Activated CD8-positive, alpha-beta memory T cell treated with anti-CD3 and anti-CD28 coated beads for 4 hours (primary cell): ENCODE results near the gene MGAT3.

Source experiments
- DNase-seq, 2 donors: peaks; one replicate each; pipeline ENCODE4 v3.0.0-alpha.2; 2020; ENCODE audit warnings: low read depth in 2 of 2

Gene MGAT3

GRCh38 chr22:39471381-39472141 is 14.7 kb downstream of the MGAT3 start:
- DNase-seq, result no peak

DNA sequence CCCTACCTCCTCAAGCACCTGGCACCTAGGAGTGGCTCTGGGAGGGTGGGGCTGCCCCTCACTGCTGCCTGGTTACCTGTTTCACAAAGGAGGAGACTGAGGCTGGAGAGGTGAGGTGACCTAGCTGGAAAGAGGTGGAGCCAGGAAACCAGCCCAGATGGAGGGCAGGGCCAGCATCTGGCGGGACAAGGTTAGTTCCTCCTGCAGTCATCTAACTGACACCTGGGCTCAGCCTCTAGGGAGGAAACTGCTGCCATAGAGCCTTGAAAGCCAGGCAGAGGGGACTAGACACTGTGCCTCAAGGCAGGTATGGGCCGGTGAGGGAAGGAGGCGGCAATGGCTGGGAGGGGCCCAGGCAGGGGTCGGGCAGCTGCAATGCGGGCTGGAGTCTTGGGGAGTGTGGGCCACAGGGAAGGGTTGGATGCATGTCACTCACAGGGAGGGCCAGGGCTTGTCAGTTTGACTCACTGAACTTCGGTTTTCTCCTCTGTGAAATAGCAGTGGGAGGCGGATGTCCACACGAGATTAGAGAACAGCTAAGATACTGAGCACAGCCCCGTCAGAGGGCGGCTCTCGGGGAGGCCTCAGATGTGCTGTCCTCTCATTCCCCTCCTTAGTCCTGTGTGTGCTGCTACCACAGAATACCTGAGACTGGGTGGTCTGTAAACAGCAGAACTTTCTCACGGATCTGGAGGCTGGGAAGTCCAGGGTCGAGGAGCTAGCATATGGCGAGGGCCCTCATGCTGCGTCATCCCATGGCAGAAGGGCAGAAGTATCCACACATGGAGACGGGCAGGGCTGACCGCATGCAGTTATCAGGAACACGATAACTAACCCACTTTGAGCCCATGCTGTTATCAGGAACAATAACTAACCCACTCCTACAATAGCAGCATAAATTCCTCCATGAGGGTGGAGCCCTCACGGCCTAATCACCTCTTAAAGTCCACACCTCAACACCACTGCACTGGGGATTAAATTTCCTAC is 16.1 kb downstream of the MGAT3 start:
- no peak for DNase-seq

- no peak for DNase-seq
Measured at GRCh38 chr22:39473851-39474250, 17.0 kb downstream of the MGAT3 start.

- DNase-seq, result no peak
Measured at GRCh38 chr22:39474351-39475111, 17.7 kb downstream of the MGAT3 start.

DNA sequence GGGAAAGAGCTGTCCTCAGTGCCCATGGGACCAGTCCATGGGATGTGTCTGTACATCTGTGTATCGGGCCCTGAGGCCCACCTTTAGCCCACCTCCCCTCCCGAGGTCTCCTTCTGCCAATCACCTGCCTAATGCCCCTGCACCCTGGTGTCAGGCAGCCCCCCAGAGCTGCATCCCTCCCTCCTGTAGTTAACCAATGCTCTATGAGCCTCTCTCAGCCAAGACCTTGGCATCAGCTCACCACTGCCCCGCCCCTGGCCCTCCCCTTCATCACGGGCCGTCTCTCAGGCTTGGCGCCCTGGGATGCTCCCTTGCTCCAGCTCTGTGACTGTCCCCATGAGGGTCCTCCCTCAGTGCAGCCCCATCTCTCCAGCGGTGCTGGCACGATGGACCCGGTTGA is 18.5 kb downstream of the MGAT3 start:
- DNase-seq, result no peak

GRCh38 chr22:39475902-39476301 is 19.1 kb downstream of the MGAT3 start:
- DNase-seq, result no peak

- no peak for DNase-seq
Measured at GRCh38 chr22:39476664-39477063, 19.9 kb downstream of the MGAT3 start.

GRCh38 chr22:39477542-39477941 is 20.7 kb downstream of the MGAT3 start:
- no peak for DNase-seq

DNA sequence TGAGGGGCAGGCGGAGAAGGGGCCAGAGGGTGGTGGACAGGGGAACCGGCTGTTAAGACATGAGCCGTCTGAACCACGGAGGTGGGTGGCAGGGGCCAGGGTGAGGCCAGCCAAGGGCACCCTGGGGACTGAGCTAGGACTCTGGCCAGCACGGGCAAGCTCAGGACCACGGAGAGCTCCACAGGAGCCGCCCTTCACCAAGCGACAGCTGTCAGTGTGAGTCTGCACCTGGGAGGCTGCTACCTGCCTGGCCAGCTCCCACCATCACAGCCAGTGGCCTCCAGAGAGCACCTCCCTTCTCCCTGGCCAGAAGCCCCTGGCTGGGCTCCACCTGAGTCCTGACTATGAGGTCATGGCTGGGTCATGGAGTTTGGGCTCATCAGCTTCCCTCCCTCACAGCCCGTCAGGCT is 21.6 kb downstream of the MGAT3 start:
- DNase-seq, result no peak

GRCh38 chr22:39479254-39479653 is 22.4 kb downstream of the MGAT3 start:
- no peak for DNase-seq

DNA sequence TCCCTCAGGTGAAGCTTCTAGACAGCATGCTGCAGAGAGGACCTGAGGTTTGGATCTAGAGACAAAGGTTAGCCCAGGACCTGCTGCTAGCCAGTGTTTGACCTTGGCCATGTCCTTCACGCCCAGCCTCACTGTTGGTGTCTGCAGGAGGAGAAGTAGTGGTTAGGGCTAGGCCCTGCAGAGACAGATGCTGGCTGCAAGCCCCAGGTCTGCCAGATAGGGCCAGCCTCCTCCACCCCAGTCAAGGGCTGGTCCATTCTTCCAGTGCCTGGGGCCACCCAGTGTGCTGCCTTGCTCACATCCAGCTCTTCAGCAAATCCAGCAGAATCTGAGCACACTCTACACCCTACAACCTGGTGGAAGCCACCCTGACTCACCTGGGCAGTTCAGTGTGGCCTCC is 23.7 kb downstream of the MGAT3 start:
- DNase-seq, result no peak

GRCh38 chr22:39481054-39481453 is 24.2 kb downstream of the MGAT3 start:
- DNase-seq, result no peak

DNA sequence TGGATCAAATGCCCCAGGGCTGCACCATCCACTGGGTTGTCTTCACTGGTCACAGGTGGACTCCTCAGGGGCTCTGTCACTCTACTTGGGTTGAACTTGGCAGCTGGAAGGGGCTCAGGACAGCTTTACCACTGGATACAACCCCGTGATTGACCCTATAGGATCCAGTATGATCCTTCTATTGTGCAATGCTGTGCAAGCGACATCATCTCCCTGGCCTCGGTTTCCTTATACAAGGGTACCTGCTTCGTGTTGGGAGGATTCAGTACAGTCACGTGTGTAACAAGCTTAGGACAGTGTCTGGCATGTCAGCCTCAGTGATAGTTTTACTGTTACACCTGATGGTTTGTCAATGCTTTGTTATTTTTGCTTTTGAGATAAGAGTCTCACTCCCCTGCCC is 24.8 kb downstream of the MGAT3 start:
- no peak for DNase-seq

DNA sequence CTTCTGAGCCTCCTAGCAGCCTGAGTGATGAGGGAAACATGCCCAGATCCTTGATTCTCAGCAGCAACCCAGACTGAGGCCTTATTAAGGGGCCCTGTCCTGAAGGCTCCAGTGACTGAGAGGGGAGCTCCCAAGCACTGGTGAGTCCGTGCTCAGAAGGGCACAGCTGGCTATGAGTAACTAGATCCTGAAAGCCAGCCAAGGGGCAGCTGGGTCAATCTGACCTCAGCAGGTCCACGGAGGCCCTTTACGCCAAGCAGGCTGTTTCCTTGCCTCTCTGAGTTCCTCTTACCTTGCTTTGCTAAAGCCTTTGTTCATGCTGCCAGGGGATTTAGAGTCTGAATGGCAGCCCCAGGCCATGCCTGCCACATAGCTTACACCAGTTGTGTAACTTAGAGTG is 26.0 kb downstream of the MGAT3 start:
- DNase-seq, result no peak

DNA sequence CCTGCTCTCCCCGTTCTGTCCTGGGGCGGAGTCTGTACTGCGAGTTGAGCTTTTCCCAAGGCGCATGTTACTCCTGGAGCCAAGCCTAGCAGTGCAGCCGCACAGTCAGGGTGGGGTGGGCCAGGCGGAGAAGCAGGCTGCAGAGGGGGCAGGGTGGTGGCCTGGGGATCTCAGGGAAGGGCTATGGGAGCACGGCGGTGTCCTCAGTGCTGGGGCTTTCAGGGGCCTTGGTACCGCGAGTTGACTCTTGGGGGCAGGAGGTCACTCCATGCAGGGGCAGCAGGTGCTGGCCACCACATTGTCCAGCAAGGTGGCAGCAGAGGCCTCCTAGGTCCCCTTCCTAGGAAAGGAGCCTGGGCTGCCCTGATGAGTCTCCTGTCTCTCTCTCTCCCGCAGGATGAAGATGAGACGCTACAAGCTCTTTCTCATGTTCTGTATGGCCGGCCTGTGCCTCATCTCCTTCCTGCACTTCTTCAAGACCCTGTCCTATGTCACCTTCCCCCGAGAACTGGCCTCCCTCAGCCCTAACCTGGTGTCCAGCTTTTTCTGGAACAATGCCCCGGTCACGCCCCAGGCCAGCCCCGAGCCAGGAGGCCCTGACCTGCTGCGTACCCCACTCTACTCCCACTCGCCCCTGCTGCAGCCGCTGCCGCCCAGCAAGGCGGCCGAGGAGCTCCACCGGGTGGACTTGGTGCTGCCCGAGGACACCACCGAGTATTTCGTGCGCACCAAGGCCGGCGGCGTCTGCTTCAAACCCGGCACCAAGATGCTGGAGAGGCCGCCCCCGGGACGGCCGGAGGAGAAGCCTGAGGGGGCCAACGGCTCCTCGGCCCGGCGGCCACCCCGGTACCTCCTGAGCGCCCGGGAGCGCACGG is 30.4 kb downstream of the MGAT3 start:
- DNase-seq, result no peak

- no peak for DNase-seq
Measured at GRCh38 chr22:39487826-39488520, 31.2 kb downstream of the MGAT3 start.

DNA sequence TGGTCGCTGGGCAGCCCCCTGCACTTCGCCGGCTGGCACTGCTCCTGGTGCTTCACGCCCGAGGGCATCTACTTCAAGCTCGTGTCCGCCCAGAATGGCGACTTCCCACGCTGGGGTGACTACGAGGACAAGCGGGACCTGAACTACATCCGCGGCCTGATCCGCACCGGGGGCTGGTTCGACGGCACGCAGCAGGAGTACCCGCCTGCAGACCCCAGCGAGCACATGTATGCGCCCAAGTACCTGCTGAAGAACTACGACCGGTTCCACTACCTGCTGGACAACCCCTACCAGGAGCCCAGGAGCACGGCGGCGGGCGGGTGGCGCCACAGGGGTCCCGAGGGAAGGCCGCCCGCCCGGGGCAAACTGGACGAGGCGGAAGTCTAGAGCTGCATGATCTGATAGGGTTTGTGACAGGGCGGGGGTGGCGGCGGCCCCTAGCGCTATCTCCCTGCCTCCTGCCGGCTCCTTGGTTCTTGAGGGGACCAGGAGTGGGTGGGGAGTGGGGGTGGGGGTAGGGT is 31.8 kb downstream of the MGAT3 start:
- DNase-seq, result no peak

GRCh38 chr22:39489094-39490068 is 32.6 kb downstream of the MGAT3 start:
- DNase-seq, result no peak
